ENCODE results near the gene PRKD2. TPM values are rescaled to one million over a fixed set of nuclear protein-coding genes. Genes with fewer than 3 reads are reported as not detected.
"Not testable (repeated sequence)": the region's sequence is repeated elsewhere in the genome, so short reads cannot be mapped to it uniquely, and the experiment has no call there.

PRKD2 gene
- total and polyA plus RNA-seq, 2 donors (not counting 1 experiment from before 2014, with no cell fraction given), result 8.1 to 11.6 TPM

- DNase-seq (ENCODE audit: low read depth in 2 of 2), result peak; percentile 73 to 79
- Histone ChIP-seq H4K20me1 (ENCODE audit: control insufficient read depth, extremely low read depth, insufficient read depth, low read length) (no peaks in the 10 kb centered on the region), H3K27me3 (ENCODE audit: control insufficient read depth, insufficient read depth, low read length) (no peaks in the 10 kb centered on the region), H2AFZ (ENCODE audit: low read length) (peak overlapping the region; percentile 57), H3K9ac (ENCODE audit: insufficient read depth, low read length) (peak overlapping the region; percentile 63), H3K4me1 (ENCODE audit: control insufficient read depth, extremely low read depth, insufficient read depth, low read length) (peaks cover 2% of the 10 kb centered on the region), H3K79me2 (ENCODE audit: control insufficient read depth, insufficient read depth, low read length) (peaks cover 17% of the 10 kb centered on the region), H3K36me3 (ENCODE audit: control insufficient read depth, insufficient read depth, low read length) (peaks cover 5% of the 10 kb centered on the region), H3K4me2 (ENCODE audit: extremely low read depth, insufficient read depth, low read length) (peak overlapping the region; percentile 72), H3K4me3 (replicated peaks in 1 of 4; ENCODE audit: control extremely low read depth in 1 of 4, insufficient read depth in 1 of 4, low read depth in 3 of 4, low read length in 4 of 4) (peak overlapping the region; percentile 51 to 89 (median 76)), H3K9me3 (ENCODE audit: control insufficient read depth, insufficient read depth, low read depth, low read length) (no peaks in the 10 kb centered on the region), H3K27ac (ENCODE audit: insufficient read depth, low read length) (peak overlapping the region; percentile 47)
- no peak for TF ChIP-seq EZH2 (IDR thresholded peaks at IDR 0.05; ENCODE audit: low read length, missing control alignments)
- TF ChIP-seq CTCF (conservative IDR thresholded peaks at IDR 0.05 in 1 of 2, IDR thresholded peaks at IDR 0.05 in 1 of 2; ENCODE audit: low read depth in 1 of 2, low read length in 2 of 2), result no peak
Measured at GRCh38 chr19:46713781-46714443, 3.0 kb downstream of the PRKD2 start.

- H3K79me2 ChIP-seq (ENCODE audit: control insufficient read depth, insufficient read depth, low read length), result peaks cover 17% of the 10 kb centered on the region
- DNase-seq (ENCODE audit: low read depth in 2 of 2); H3K4me2 ChIP-seq (ENCODE audit: extremely low read depth, insufficient read depth, low read length): not testable (repeated sequence)
Measured at GRCh38 chr19:46712768-46713338, 4.1 kb downstream of the PRKD2 start.

GRCh38 chr19:46710687-46711086 is 6.2 kb downstream of the PRKD2 start:
- no peak overlapping the region for H3K9ac ChIP-seq (ENCODE audit: insufficient read depth, low read length)
- no peaks in the 10 kb centered on the region for H3K27me3 ChIP-seq (ENCODE audit: control insufficient read depth, insufficient read depth, low read length)
- DNase-seq (ENCODE audit: low read depth in 2 of 2), result no peak
- no peaks in the 10 kb centered on the region for H4K20me1 ChIP-seq (ENCODE audit: control insufficient read depth, extremely low read depth, insufficient read depth, low read length)
- H3K79me2 ChIP-seq (ENCODE audit: control insufficient read depth, insufficient read depth, low read length), result peaks cover 8% of the 10 kb centered on the region
- no peaks in the 10 kb centered on the region for H3K9me3 ChIP-seq (ENCODE audit: control insufficient read depth, insufficient read depth, low read depth, low read length)
- peaks cover under 1% of the 10 kb centered on the region for H3K4me1 ChIP-seq (ENCODE audit: control insufficient read depth, extremely low read depth, insufficient read depth, low read length)
- H3K27ac ChIP-seq (ENCODE audit: insufficient read depth, low read length), result no peak overlapping the region
- no peak for TF ChIP-seq CTCF (conservative IDR thresholded peaks at IDR 0.05 in 1 of 2, IDR thresholded peaks at IDR 0.05 in 1 of 2; ENCODE audit: low read depth in 1 of 2, low read length in 2 of 2)
- H3K36me3 ChIP-seq (ENCODE audit: control insufficient read depth, insufficient read depth, low read length), result peaks cover 3% of the 10 kb centered on the region
- no peak overlapping the region for H3K4me3 ChIP-seq (replicated peaks in 1 of 4; ENCODE audit: control extremely low read depth in 1 of 4, insufficient read depth in 1 of 4, low read depth in 3 of 4, low read length in 4 of 4)
- H2AFZ ChIP-seq (ENCODE audit: low read length), result no peak overlapping the region
- H3K4me2 ChIP-seq (ENCODE audit: extremely low read depth, insufficient read depth, low read length), result no peak overlapping the region

More at GRCh38 chr19:46712768-46713338, 4.1 kb downstream of the PRKD2 start:
- not testable (repeated sequence) for H3K4me3 ChIP-seq (replicated peaks in 1 of 4; ENCODE audit: control extremely low read depth in 1 of 4, insufficient read depth in 1 of 4, low read depth in 3 of 4, low read length in 4 of 4); H3K27ac ChIP-seq (ENCODE audit: insufficient read depth, low read length); H2AFZ ChIP-seq (ENCODE audit: low read length); H3K9ac ChIP-seq (ENCODE audit: insufficient read depth, low read length); H3K36me3 ChIP-seq (ENCODE audit: control insufficient read depth, insufficient read depth, low read length); H3K27me3 ChIP-seq (ENCODE audit: control insufficient read depth, insufficient read depth, low read length); H3K4me1 ChIP-seq (ENCODE audit: control insufficient read depth, extremely low read depth, insufficient read depth, low read length); H3K9me3 ChIP-seq (ENCODE audit: control insufficient read depth, insufficient read depth, low read depth, low read length); H4K20me1 ChIP-seq (ENCODE audit: control insufficient read depth, extremely low read depth, insufficient read depth, low read length)

Data from fibroblast of lung (primary cell).